Endothelial cell of umbilical vein (primary cell): ENCODE data around the gene TEF.

Experiments
- EZH2 ChIP-seq: IDR thresholded peaks from 2 replicates; pipeline ENCODE4 v1.6.1; 2012; ENCODE audit warnings: borderline replicate concordance, low read depth, mild to moderate bottlenecking, moderate library complexity, low read length, inconsistent platforms; ENCODE audit not compliant: severe bottlenecking
- FOS ChIP-seq: IDR thresholded peaks from 2 replicates; pipeline ENCODE4 v1.6.1; 2011; ENCODE audit warnings: mild to moderate bottlenecking, low read length, moderate library complexity, borderline replicate concordance; ENCODE audit not compliant: insufficient read depth
- POLR2A ChIP-seq: IDR thresholded peaks from 2 replicates; pipeline ENCODE4 v1.6.1; 2012; ENCODE audit warnings: low read depth, mild to moderate bottlenecking, control low read depth, low read length
- POLR2AphosphoS5 ChIP-seq: IDR thresholded peaks from 2 replicates; pipeline ENCODE4 v1.6.1; 2012; ENCODE audit warnings: low read depth, mild to moderate bottlenecking, control low read depth, low read length, moderate library complexity; ENCODE audit not compliant: insufficient read depth
- TF ChIP-seq, protein P1 (sequence below), 2 donors: IDR thresholded peaks; 1 replicate in 1 of 2; 2 replicates in 1 of 2; pipeline ENCODE4 v1.5.1; 2011; ENCODE audit warnings: low read length in 2 of 2, mild to moderate bottlenecking in 2 of 2, moderate library complexity in 2 of 2, control low read depth in 1 of 2, inconsistent platforms in 1 of 2, low read depth in 1 of 2; ENCODE audit not compliant: insufficient read depth in 1 of 2; ENCODE audit errors: extremely low read depth in 1 of 2
- TF ChIP-seq, protein P2 (sequence below): IDR thresholded peaks from 2 replicates; pipeline ENCODE4 v1.6.1; 2011; ENCODE audit not compliant: insufficient read depth, insufficient read length

DNA sequence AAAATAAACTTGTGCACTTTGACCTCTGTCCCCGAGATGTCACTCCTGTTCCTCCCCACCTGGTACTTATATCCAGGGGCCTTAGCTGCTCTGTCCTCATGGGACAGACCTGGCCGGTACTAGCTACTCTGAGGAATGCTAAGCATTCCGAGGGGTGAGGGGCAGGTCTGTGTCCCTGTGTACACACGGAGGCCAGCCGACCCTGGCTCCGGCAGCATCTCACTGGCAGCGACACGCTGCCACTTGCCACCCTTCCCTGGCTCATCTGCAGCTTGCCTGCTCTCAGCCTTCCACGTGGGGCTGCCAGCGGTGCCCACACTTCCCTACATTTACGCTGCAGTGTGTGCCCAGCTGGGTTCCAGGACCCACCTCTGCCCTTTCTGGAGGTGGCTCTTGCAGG lies 21.6 kb upstream of the TEF start:
- no peak for TF ChIP-seq POLR2A
- TF ChIP-seq, protein P1, sequence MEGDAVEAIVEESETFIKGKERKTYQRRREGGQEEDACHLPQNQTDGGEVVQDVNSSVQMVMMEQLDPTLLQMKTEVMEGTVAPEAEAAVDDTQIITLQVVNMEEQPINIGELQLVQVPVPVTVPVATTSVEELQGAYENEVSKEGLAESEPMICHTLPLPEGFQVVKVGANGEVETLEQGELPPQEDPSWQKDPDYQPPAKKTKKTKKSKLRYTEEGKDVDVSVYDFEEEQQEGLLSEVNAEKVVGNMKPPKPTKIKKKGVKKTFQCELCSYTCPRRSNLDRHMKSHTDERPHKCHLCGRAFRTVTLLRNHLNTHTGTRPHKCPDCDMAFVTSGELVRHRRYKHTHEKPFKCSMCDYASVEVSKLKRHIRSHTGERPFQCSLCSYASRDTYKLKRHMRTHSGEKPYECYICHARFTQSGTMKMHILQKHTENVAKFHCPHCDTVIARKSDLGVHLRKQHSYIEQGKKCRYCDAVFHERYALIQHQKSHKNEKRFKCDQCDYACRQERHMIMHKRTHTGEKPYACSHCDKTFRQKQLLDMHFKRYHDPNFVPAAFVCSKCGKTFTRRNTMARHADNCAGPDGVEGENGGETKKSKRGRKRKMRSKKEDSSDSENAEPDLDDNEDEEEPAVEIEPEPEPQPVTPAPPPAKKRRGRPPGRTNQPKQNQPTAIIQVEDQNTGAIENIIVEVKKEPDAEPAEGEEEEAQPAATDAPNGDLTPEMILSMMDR (IDR thresholded peaks at IDR 0.05; ENCODE audit: extremely low read depth in 1 of 2, insufficient read depth in 1 of 2, low read depth in 1 of 2, low read length in 2 of 2), result no peak
- TF ChIP-seq EZH2, result no peak
- TF ChIP-seq FOS, result no peak
- TF ChIP-seq, protein P2, sequence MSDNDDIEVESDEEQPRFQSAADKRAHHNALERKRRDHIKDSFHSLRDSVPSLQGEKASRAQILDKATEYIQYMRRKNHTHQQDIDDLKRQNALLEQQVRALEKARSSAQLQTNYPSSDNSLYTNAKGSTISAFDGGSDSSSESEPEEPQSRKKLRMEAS, result no peak
- TF ChIP-seq POLR2AphosphoS5, result no peak
